GM18951 (cell line): ENCODE results near the gene CGB5.
"Not testable (repeated sequence)": the region's sequence is repeated elsewhere in the genome, so short reads cannot be mapped to it uniquely, and the experiment has no call there.

Source experiments
- POLR2A ChIP-seq: IDR thresholded peaks from 4 replicates; pipeline ENCODE4 v1.6.1; 2011; ENCODE audit warnings: mild to moderate bottlenecking; ENCODE audit not compliant: insufficient read length, insufficient read depth; ENCODE audit errors: extremely low read depth
- in situ Hi-C: fragments of 300-500 bp; cut with MboI; formaldehyde crosslinking; loops from one replicate; pipeline ENCODE4 v1.12.0; 2022; ENCODE audit warnings: low sequenced_read_pairs, mixed read lengths, inconsistent platforms; ENCODE audit not compliant: unreplicated experiment

The CGB5 gene

DNA sequence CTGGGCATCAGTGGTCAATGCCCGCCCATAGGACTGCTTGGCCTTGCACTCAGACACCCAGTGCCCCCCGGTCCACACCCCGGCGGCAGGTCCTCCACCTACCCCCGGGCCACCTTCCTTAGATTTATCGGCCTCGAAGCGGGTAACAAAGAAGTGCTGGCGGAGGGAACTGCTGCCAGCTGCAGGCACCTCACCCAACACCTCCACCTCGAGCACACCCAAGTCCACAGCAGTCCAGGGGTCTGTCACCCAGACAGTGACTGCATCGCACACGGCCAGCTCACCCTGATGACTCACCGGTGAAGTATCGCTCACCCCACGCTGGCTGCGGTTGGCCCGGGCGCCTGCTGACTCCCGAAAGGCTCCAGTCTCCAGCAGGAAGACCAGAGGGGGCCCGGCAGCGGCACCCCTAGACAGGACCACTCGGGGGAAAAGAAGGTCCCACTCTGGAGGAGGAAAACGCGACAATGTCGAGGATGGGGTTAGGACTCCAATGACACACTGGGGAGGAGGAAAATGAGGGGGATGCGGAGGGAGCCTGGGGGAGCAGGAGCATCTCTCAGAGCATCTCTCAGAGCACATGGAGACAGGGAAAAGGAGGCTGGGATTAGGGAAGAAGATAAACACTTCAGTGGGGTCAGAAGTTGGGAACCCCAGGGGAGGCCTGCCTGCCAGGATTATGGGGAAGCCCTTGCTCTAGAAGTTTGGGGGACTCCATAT lies 4.9 kb upstream of the CGB5 start:
- in situ Hi-C loops: not testable (repeated sequence)

DNA sequence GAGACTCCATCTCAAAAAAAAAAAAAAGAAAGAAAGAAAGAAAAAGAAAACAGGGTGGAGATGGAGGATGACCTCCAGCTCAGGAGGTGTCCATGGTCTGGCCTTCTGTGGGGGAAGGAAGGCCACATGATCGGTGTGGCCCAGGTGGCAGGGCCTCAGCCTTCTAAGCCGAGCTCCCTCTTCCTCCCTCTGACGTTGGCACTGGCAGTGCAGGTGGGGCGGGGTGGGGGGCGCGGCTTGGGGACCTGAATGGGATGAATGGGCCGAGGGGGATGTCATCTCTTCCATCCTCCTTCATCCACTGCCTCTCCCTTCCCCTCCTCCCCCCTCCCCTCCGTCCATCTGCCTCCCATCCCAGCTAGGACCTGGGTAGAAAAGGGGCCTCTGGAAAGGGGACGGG lies 3.9 kb upstream of the CGB5 start:
- in situ Hi-C loops: not testable (repeated sequence)

DNA sequence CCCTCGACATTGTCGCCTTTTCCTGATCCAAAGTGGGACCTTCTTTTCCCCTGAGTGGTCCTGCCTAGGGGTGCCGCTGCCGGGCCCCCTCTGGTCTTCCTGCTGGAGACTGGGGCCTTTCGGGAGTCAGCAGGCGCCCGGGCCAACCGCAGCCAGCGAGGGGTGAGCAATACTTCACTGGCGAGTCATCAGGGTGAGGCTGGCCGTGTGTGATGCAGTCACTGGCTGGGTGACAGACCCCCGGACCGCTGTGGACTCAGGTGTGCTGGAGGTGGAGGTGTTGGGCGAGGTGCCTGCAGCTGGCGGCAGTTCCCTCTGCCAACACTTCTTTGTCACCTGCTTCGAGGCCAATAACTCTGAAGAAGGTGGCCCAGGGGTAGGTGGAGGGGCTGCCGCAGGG lies 1.5 kb upstream of the CGB5 start:
- no peak for TF ChIP-seq POLR2A
- in situ Hi-C loops: no loop called here

DNA sequence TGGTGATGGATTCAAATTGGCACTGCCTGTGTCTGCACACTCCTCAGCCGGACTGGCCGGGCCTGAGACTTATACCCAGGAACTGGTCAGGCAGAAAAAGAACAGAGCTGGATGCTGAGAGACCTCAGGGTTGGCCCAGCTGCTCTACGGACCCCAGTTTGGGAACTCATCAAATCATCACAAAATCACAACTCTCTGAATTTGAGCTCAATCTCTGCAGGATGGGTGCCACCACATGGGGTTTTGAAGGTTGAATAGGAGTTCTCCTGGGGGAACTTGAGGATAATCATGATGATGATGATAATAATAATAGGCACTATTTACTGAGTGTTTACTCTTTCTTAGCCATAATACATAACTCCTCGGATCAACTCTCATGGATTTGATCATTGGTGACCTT lies 982 bp upstream of the CGB5 start:
- in situ Hi-C loops: not testable (repeated sequence)

DNA sequence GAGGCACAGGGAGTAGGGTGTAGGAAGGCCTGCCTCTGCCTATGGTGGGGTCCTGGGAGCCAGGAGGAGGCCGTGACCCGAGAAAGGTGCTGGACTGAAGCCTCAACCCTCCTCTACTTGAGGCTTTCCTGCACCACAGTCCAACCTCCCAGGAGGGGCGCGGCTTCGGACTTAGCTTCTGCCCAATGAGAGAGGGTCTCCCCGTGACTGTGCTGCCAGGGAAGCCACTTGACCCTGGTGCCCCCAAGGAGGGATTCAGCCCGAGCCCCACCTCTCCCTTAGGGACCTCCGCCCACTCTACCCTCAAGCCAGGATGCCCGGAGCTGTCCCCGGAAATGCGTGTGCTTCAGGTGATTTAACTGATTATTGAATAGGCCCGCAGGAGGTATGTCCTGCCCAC lies 5.4 kb downstream of the CGB5 start, which contains the start of gene CGB8:
CGB8 (minus strand) TSS at position 101 of the 400 bp plus-strand sequence. CDS start 372 bp downstream, outside the sequence.
- in situ Hi-C loops: not testable (repeated sequence)

DNA sequence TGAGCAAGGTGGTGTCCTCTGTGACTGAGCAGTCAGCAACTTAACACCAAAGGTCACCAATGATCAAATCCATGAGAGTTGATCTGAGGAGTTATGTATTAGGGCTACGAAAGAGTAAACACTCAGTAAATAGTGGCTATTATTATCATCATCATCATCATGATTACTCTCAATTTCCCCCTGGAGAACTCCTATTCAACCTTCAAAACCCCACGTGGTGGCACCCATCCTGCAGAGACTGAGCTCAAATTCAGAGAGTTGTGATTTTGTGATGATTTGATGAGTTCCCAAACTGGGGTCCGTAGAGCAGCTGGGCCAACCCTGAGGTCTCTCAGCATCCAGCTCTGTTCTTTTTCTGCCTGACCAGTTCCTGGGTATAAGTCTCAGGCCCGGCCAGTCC lies 6.2 kb downstream of the CGB5 start:
- in situ Hi-C loops: not testable (repeated sequence)

DNA sequence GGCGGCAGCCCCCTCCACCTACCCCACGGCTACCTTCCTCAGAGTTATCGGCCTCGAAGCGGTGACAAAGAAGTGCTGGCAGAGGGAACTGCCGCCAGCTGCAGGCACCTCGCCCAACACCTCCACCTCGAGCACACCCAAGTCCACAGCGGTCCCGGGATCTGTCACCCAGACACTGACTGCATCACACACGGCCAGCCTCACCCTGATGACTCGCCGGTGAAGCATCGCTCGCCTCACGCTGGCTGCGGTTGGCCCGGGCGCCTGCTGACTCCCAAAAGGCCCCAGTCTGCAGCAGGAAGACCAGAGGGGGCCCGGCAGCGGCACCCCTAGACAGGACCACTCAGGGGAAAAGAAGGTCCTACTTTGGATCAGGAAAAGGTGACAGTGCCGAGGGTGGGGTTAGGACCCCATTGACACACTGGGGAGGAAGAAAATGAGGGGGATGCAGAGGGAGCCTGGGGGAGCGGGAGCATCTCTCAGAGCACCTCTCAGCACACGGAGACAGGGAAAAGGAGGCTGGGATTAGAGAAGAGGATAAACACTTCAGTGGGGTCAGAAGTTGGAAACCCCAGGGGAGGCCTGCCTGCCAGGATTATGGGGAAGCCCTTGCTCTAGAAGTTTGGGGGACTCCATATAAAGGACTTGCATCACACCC lies 6.9 kb downstream of the CGB5 start:
- in situ Hi-C loops: not testable (repeated sequence)

DNA sequence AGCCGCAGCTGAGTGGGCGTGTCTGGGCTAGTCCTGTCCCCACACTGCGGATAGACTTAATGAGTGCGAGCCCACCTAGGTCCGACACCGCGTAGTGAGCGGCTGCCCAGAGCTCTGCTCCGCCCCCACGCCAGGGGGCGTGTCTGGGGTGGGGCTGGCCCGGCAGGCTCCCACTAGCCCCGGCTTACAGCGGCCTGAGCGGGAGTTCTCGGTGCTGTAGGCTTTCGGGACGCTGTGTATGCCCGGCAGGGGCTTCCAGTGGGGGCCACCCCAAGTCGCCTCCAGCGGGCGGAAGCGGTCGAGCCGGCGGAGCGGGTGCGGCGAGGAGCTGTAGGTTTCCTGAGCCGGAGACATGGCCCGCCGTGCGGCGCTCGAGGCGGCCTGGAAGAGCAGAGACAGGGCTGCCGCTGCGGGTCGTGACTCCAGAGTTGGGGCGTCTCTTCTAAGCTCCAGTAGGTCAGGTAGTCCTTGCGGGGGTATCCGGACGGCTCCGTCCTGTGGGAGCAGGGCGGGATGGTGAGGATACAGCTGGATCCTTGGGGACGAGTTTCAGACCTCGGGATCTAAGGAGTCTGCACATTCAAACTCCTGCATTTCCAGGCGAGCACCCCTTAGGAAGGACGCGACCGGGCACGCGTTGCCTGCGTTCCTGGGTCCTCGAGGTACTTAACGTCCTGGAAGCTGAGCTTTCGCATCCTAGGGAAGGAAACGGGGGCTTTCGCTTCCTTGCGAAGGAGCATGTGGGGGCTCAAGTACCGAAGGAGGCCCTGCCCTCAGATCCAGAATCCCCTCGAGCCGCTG lies 12.7 kb downstream of the CGB5 start:
- TF ChIP-seq POLR2A: no peak
- in situ Hi-C loops: no loop called here

DNA sequence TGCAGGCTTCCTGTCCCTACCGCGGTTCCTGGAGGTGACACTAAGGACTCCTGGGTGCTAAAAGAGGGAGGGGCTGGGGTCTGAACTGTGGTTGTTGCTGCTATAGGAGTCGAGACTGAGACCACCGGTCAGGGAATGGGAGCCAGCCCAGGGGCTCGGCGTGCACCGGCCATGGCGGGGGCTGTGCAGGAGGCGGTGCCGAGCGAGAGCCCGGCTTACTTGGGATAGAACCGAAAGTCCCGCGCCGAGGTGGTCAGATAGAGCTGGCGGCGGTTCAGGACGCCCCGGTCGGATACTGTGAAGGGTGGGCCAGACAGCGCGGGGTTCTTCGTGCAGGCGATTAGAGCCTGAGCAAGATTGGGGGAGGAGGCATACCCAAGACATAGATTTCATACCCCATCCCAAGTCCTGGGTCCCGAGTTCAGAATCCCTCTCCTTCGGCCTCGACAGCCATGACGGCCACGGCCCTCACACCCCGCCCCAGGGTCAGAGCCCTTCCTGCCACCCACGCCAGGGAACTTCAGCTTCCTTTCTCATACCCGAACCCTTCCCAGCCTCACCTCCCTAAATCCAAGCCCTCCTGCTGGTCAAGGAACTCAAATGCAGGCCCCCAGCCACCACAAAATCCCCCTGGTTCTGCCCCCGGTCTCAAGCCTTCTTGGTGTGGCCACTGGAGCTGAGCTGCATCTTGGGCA lies 13.4 kb downstream of the CGB5 start:
- in situ Hi-C loops: not testable (repeated sequence)

DNA sequence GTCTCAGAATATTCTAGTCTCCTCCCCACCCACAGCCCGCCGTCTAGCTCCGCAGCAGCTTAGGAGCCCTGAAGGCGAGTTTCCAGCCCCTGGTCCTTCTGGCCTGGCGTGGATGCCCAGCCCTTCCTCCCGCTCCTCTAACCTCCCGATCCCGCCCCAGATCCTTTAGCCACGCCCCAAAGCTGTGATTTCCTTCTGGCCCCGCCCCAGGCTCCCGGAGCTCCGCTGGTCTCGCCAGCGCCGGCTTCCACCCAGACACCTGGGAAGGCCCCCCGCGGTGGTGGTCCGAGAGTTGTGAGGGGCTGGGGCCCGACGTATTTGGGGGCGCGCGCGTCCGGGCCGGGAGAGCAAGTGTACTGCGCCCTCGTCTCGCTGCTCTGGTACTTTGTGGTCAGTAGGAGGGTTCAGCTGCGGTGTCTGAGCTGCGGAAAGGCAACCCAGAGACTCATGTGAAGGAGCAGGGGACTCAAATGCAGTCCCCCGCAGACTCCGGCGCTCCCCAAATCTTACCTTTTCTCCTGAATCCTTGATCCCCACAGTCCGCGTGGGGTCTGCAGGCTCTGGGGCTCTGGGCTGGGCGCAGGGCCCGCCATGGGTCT lies 14.1 kb downstream of the CGB5 start, which contains the start of gene CGB7:
CGB7 (minus strand) TSS at position 114 of the 599 bp plus-strand sequence. CDS start 2,374 bp downstream, outside the sequence.
- no peak for TF ChIP-seq POLR2A
- in situ Hi-C loops: no loop called here

DNA sequence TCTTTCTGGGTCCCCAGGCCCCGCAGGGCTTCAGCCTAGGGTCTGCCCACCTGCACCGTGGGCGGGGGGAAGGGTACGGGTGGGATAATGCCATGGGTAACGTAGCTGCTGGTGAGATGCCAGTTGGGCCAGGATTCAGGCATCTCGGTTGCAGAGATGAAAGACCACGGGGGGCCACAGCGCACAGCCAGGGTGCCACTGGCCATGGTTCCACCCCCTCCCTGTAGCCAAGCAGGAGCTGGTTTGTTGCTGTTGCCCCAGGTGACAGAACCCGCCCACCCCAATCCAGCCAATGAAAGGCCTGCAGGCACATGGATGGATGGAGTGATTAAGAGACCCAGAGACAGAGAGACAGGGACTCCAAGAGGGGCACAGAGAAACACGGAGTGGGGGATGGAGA lies 14.9 kb downstream of the CGB5 start:
- in situ Hi-C loops: no loop called here
- no peak for TF ChIP-seq POLR2A

DNA sequence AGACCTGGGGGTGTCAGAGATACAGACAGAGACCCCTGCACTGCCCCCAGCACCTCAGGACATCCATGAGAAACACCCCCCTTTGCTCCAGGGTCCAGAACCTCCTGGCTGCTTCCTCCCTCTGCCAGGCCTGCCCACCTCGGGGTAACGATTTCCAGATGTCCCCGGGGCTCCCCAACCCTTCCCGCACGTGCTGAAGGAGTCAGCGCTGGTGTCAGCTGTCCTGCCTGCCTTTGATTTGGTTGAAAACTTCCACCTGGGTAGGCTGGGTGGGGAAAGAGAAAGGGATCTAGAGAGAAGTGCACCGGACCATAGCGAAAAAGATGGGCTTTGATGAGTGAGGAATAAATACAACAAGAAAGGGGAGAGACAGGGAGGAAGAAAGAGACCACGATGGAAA lies 15.4 kb downstream of the CGB5 start:
- in situ Hi-C loops: no loop called here
- no peak for TF ChIP-seq POLR2A

DNA sequence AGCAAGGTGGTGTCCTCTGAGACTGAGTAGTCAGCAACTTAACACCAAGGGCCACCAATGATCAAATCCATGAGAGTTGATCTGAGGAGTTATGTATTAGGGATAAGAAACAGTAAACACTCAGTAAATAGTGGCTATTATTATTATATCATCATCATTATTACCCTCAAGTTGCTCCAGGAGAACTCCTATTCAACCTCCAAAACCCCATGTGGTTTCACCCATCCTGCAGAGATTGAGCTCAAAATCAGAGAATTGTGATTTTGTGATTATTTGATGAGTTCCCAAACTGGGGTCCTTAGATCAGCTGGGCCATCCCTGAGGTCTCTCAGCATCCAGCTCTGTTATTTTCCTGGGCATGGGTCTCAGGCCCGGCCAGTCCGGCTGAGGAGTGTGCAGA lies 17.4 kb downstream of the CGB5 start:
- in situ Hi-C loops: no loop called here
- TF ChIP-seq POLR2A: no peak
